HepG2 (cell line): ENCODE results near the gene CBFA2T2. TPM values are rescaled to one million over a fixed set of nuclear protein-coding genes. Genes with fewer than 3 reads are reported as not detected.

ENCODE experiments used
- ATAC-seq: fragments of 200-7000 bp; cut with Tn5 transposase; 3 replicates; pipeline ENCODE4 v1.9.1; 2020; ENCODE audit warnings: mild to moderate bottlenecking, moderate library complexity
- BruUV-seq: library from RNA; stranded (reverse); fragments of 400-500 nt; replicated peaks from 2 replicates; lab custom pipeline; 2021; lab: Mats Ljungman, UMichigan
- CTCF ChIA-PET: fragments of 300-600 bp; formaldehyde crosslinking; extraction: SDS; loops from one replicate; lab custom pipeline; 2021; ENCODE audit warnings: low total read pairs, inconsistent platforms, low intra/inter-chr PET ratio; lab: Yijun Ruan, JAX
- POLR2A ChIA-PET: fragments of 350-600 bp; sonication (Branson Sonifier 250); formaldehyde crosslinking; loops from one replicate; lab custom pipeline; 2020; ENCODE audit warnings: antibody characterized with exemption, inconsistent platforms; lab: Yijun Ruan, JAX
- DNase-seq: peaks from one replicate; pipeline ENCODE4 v3.0.0-alpha.2; 2015; ENCODE audit warnings: low spot score
- FAIRE-seq: peaks from 3 replicates; lab custom pipeline; 2011; peaks lifted over from hg19 to GRCh38; lab: Jason Lieb, UNC
- H2AFZ ChIP-seq: one replicate; pipeline ENCODE4 v1.6.1; 2011; ENCODE audit warnings: low read length, inconsistent platforms
- H3K27ac ChIP-seq: fragments of 300-600 bp; 3 replicates; pipeline ENCODE4 v1.8.0; 2011; ENCODE audit warnings: mixed run types, mild to moderate bottlenecking, mixed read lengths, low read length, inconsistent platforms; ENCODE audit not compliant: insufficient read depth; ENCODE audit errors: extremely low read length
- H3K27me3 ChIP-seq, 2 experiments: fragments of 200-600 bp in 1 of 2; 2 replicates in 1 of 2; 3 replicates in 1 of 2; pipeline versions ENCODE4 v1.6.0 to v1.8.0; 2011; ENCODE audit warnings: low read length in 2 of 2, mild to moderate bottlenecking in 2 of 2, moderate library complexity in 2 of 2, inconsistent platforms in 1 of 2; ENCODE audit not compliant: insufficient read depth in 2 of 2, control insufficient read depth in 1 of 2
- H3K36me3 ChIP-seq, 2 experiments: fragments of 200-600 bp in 1 of 2; replicated peaks in 1 of 2; 2 replicates in 1 of 2; 3 replicates in 1 of 2; pipeline versions ENCODE4 v1.5.1 to v1.8.0; 2011; ENCODE audit warnings: low read length in 2 of 2, inconsistent platforms in 1 of 2; ENCODE audit not compliant: insufficient read depth in 2 of 2, control insufficient read depth in 1 of 2
- H3K4me1 ChIP-seq: 2 replicates; pipeline ENCODE4 v1.5.1; 2012; ENCODE audit warnings: low read length, inconsistent platforms; ENCODE audit not compliant: insufficient read depth
- H3K4me2 ChIP-seq: 2 replicates; pipeline ENCODE4 v1.6.0; 2011; ENCODE audit warnings: low read depth, low read length, inconsistent platforms
- H3K4me3 ChIP-seq, 3 experiments: fragments of 200-600 bp in 1 of 3; sonication (generic), shearing (Covaris generic) in 1 of 3; replicated peaks in 1 of 3; 2 replicates each; pipeline ENCODE4 v1.5.1; 2011 to 2016; ENCODE audit warnings: low read length in 3 of 3, inconsistent platforms in 2 of 3, low read depth in 2 of 3, mild to moderate bottlenecking in 2 of 3, control low read depth in 1 of 3, mixed read lengths in 1 of 3; ENCODE audit not compliant: insufficient read depth in 1 of 3
- H3K79me2 ChIP-seq: one replicate; pipeline ENCODE4 v1.6.1; 2011; ENCODE audit warnings: low read length, inconsistent platforms; ENCODE audit not compliant: insufficient read depth
- H3K9ac ChIP-seq: 2 replicates; pipeline ENCODE4 v1.6.0; 2011; ENCODE audit warnings: mild to moderate bottlenecking, low read depth, low read length, inconsistent platforms; ENCODE audit not compliant: insufficient read depth
- H3K9me3 ChIP-seq: 2 replicates; pipeline ENCODE4 v1.5.1; 2012; ENCODE audit warnings: mild to moderate bottlenecking, low read length
- H4K20me1 ChIP-seq: 2 replicates; pipeline ENCODE4 v1.6.0; 2011; ENCODE audit warnings: inconsistent platforms, mild to moderate bottlenecking, low read length, moderate library complexity; ENCODE audit not compliant: insufficient read depth
- ATAD3A ChIP-seq: sonication (generic); formaldehyde crosslinking; IDR thresholded peaks from 2 replicates; pipeline ENCODE4 v1.4.0; 2020; ENCODE audit warnings: missing genetic modification reagents
- CBFB ChIP-seq: sonication (generic); formaldehyde crosslinking; IDR thresholded peaks from 2 replicates; pipeline ENCODE4 v1.4.0; 2020; ENCODE audit warnings: missing genetic modification reagents
- HNRNPL ChIP-seq: fragments of 200-400 bp; formaldehyde crosslinking; IDR thresholded peaks from 2 replicates; pipeline ENCODE4 v1.6.1; 2017; ENCODE audit warnings: mild to moderate bottlenecking, low read depth, low read length
- JUND ChIP-seq: sonication (generic); formaldehyde crosslinking; IDR thresholded peaks from 2 replicates; pipeline ENCODE4 v1.8.0; 2022; ENCODE audit warnings: mild to moderate bottlenecking, missing genetic modification reagents
- KAT7 ChIP-seq: IDR thresholded peaks from 2 replicates; pipeline ENCODE4 v1.6.1; 2018; ENCODE audit warnings: borderline replicate concordance, missing compliant biosample characterization
- PHF20 ChIP-seq: sonication (generic); formaldehyde crosslinking; IDR thresholded peaks from 2 replicates; pipeline ENCODE4 v1.5.0; 2020; ENCODE audit warnings: mild to moderate bottlenecking, missing genetic modification reagents
- RARG ChIP-seq: sonication (generic); formaldehyde crosslinking; IDR thresholded peaks from 2 replicates; pipeline ENCODE4 v1.4.0; 2020; ENCODE audit warnings: low read depth, mild to moderate bottlenecking, missing genetic modification reagents
- REL ChIP-seq: sonication (generic); formaldehyde crosslinking; conservative IDR thresholded peaks from 2 replicates; pipeline ENCODE4 v1.8.0; 2022; ENCODE audit warnings: mild to moderate bottlenecking, missing genetic modification reagents, moderate library complexity
- SP140L ChIP-seq: sonication (generic); formaldehyde crosslinking; IDR thresholded peaks from 2 replicates; pipeline ENCODE4 v1.4.0; 2020; ENCODE audit warnings: missing genetic modification reagents, borderline replicate concordance
- TCF7 ChIP-seq: sonication (generic); IDR thresholded peaks from 2 replicates; pipeline ENCODE4 v1.6.1; 2016; ENCODE audit warnings: antibody characterized with exemption, low read depth
- ZFYVE20 ChIP-seq: sonication (generic); formaldehyde crosslinking; IDR thresholded peaks from 2 replicates; pipeline ENCODE4 v1.8.0; 2023; ENCODE audit warnings: low read depth, mild to moderate bottlenecking, moderate library complexity, missing genetic modification reagents, borderline replicate concordance
- ZNF264 ChIP-seq: sonication (generic); formaldehyde crosslinking; IDR thresholded peaks from 2 replicates; pipeline ENCODE4 v1.4.0; 2020; ENCODE audit warnings: missing genetic modification reagents
- WGBS: methylation state at CpG from one replicate; pipeline ENCODE4 v1.1.6; 2017; ENCODE audit warnings: low lambda C conversion rate; 5-methylcytosine and 5-hydroxymethylcytosine counted together
- in situ Hi-C: cut with HindIII; loops from 2 replicates; pipeline ENCODE4 v1.10.0; 2017; ENCODE audit warnings: low pct_unique_long_range_greater_than_20kb; ENCODE audit not compliant: extremely low pct_ligation_motif_present
- intact Hi-C: fragments of 100-400 bp; cut with micrococcal nuclease; formaldehyde crosslinking; loops from one replicate; pipeline ENCODE4 v1.10.0; 2022; ENCODE audit not compliant: unreplicated experiment
- polyA plus RNA-seq, 8 experiments: library from polyadenylated mRNA; depleted of rRNA in 3 of 8; stranded (reverse) in 7 of 8; unstranded in 1 of 8; fragments of >200 nt; fragmentation: Illumina TruSeq in 4 of 8; extraction: Trizol in 4 of 8; gene quantifications; 2 replicates each; pipeline versions ENCODE4 v1.2.1 to v1.2.3, GENCODE V29; 2011 to 2016; ENCODE audit warnings: low read depth in 4 of 8, missing spikeins in 1 of 8, mixed read lengths in 1 of 8; ENCODE audit not compliant: insufficient read depth in 1 of 8
- total RNA-seq, 5 experiments: library from RNA; depleted of rRNA; stranded (reverse); fragments of >200 nt; fragmentation: Illumina TruSeq; extraction: Trizol; gene quantifications; 2 replicates each; pipeline ENCODE4 v1.2.3, GENCODE V29; 2016; ENCODE audit warnings: low read depth in 1 of 5
- TF ChIP-seq, protein P1 (sequence below): sonication (generic); formaldehyde crosslinking; IDR thresholded peaks from 2 replicates; pipeline ENCODE4 v1.4.0; 2020; ENCODE audit warnings: missing genetic modification reagents, borderline replicate concordance
- TF ChIP-seq, protein P2 (sequence below): sonication (generic); formaldehyde crosslinking; IDR thresholded peaks from 2 replicates; pipeline ENCODE4 v1.5.1; 2020; ENCODE audit warnings: missing genetic modification reagents, mild to moderate bottlenecking, borderline replicate concordance
- TF ChIP-seq, protein P3 (sequence below): sonication (generic); formaldehyde crosslinking; IDR thresholded peaks from 2 replicates; pipeline ENCODE4 v1.4.0; 2020; ENCODE audit warnings: missing genetic modification reagents

The CBFA2T2 gene
- total and polyA plus RNA-seq, 2 of the 13 experiments (the other 11 are each of a cell fraction or from before 2014, with no cell fraction given) = 6.3 to 21.2 TPM

DNA sequence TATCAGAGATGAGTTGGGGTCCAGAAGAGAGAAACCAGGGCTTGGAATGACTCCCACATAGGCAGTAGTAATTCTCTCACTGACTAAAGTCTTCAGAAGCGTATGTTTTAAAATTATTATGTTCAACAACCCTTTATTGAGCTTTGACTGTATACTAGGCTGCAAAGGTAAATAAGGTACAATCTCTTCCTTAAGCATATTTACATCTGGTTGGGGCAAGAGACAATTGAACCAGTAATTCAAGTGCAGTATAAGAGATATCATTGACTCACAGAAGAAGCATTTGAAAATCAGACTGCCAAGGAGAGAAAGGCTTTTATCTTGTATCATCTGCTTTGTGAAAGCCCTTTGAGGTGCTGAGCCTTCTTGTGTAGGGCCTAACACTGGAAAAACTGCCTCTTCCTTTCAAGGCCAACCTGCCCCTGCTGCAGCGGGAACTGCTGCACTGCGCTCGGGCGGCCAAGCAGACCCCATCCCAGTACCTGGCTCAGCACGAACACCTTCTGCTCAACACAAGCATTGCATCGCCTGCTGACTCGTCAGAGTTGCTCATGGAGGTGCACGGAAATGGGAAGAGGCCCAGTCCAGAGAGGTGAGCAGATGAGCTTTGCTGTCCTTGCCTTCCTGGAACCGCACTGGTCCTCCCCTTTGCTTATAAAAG lies 132.9 kb downstream of the CBFA2T2 start (continued):
- TF ChIP-seq HNRNPL (no peak), ZFYVE20 (no peak), SP140L (CRISPR knock-in tag) (no peak), CBFB (CRISPR knock-in tag) (no peak), ATAD3A (CRISPR knock-in tag) (no peak), RARG (CRISPR knock-in tag) (no peak)
- TF ChIP-seq, protein P1, sequence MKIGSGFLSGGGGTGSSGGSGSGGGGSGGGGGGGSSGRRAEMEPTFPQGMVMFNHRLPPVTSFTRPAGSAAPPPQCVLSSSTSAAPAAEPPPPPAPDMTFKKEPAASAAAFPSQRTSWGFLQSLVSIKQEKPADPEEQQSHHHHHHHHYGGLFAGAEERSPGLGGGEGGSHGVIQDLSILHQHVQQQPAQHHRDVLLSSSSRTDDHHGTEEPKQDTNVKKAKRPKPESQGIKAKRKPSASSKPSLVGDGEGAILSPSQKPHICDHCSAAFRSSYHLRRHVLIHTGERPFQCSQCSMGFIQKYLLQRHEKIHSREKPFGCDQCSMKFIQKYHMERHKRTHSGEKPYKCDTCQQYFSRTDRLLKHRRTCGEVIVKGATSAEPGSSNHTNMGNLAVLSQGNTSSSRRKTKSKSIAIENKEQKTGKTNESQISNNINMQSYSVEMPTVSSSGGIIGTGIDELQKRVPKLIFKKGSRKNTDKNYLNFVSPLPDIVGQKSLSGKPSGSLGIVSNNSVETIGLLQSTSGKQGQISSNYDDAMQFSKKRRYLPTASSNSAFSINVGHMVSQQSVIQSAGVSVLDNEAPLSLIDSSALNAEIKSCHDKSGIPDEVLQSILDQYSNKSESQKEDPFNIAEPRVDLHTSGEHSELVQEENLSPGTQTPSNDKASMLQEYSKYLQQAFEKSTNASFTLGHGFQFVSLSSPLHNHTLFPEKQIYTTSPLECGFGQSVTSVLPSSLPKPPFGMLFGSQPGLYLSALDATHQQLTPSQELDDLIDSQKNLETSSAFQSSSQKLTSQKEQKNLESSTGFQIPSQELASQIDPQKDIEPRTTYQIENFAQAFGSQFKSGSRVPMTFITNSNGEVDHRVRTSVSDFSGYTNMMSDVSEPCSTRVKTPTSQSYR (CRISPR knock-in tag) = no peak

DNA sequence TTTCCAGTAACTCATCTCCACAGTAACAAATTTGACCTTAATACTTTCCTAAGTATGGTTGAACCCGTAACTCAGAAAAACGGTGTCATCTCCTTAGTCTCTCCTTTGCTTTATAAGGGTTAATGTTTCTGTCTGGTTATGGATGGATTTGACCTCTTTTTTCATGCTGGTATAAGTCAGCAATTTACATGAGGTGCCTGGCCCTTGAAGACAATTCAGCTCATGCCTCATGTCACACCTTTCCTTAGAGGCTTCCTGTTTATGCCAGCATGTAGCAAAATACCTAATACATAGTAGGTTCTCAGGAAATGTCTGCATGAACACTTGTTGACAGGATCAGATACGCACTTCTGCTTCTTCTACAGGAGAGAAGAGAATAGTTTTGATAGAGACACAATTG lies 134.5 kb downstream of the CBFA2T2 start:
- FAIRE-seq = no peak
- Histone ChIP-seq H3K36me3 (peaks cover 27 to 68% of the 10 kb centered on the region in 2 experiments), H3K4me2 (no peak overlapping the region), H3K9me3 (no peaks in the 10 kb centered on the region), H3K79me2 (no peaks in the 10 kb centered on the region), H3K4me3 (no peak overlapping the region), H3K27ac (no peak overlapping the region), H3K4me1 (no peaks in the 10 kb centered on the region), H2AFZ (no peak overlapping the region), H4K20me1 (no peaks in the 10 kb centered on the region), H3K9ac (no peak overlapping the region), H3K27me3 (no peaks in the 10 kb centered on the region)
- ChIA-PET CTCF (no interaction called here), POLR2A (no interaction called here)
- 97% methylated on average over 3 of the region's 3 CpGs for WGBS
- no peak for ATAC-seq
- in situ Hi-C loops (no loop called here), intact Hi-C loops (no loop called here)
- BruUV-seq = no TSS peak
- DNase-seq = no peak
- no peak for TF ChIP-seq PHF20 (CRISPR knock-in tag)
- TF ChIP-seq, protein P2, sequence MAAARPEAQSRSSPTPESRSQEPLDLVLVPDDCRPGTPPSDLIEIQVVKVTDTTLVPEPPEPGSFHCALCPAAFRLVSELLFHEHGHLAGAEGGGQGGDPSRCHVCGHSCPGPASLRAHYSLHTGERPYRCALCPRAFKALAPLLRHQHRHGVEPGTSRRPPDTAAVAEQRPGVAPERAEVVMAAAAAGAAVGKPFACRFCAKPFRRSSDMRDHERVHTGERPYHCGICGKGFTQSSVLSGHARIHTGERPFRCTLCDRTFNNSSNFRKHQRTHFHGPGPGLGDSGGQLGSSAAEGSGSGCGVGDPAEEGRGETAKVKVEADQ (CRISPR knock-in tag) = no peak
- no peak for TF ChIP-seq REL
- TF ChIP-seq, protein P3, sequence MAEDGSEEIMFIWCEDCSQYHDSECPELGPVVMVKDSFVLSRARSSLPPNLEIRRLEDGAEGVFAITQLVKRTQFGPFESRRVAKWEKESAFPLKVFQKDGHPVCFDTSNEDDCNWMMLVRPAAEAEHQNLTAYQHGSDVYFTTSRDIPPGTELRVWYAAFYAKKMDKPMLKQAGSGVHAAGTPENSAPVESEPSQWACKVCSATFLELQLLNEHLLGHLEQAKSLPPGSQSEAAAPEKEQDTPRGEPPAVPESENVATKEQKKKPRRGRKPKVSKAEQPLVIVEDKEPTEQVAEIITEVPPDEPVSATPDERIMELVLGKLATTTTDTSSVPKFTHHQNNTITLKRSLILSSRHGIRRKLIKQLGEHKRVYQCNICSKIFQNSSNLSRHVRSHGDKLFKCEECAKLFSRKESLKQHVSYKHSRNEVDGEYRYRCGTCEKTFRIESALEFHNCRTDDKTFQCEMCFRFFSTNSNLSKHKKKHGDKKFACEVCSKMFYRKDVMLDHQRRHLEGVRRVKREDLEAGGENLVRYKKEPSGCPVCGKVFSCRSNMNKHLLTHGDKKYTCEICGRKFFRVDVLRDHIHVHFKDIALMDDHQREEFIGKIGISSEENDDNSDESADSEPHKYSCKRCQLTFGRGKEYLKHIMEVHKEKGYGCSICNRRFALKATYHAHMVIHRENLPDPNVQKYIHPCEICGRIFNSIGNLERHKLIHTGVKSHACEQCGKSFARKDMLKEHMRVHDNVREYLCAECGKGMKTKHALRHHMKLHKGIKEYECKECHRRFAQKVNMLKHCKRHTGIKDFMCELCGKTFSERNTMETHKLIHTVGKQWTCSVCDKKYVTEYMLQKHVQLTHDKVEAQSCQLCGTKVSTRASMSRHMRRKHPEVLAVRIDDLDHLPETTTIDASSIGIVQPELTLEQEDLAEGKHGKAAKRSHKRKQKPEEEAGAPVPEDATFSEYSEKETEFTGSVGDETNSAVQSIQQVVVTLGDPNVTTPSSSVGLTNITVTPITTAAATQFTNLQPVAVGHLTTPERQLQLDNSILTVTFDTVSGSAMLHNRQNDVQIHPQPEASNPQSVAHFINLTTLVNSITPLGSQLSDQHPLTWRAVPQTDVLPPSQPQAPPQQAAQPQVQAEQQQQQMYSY (CRISPR knock-in tag) = no peak
- TF ChIP-seq TCF7 = no peak
- TF ChIP-seq KAT7 (CRISPR knock-in tag) = no peak
- no peak for TF ChIP-seq ZNF264 (CRISPR knock-in tag)
- no peak for TF ChIP-seq JUND (CRISPR knock-in tag)
